ENCODE data around the gene ZCCHC24. TPM values are rescaled to one million over a fixed set of nuclear protein-coding genes. Genes with fewer than 3 reads are reported as not detected.
A peak's percentile ranks its signal among the peaks of the same experiment; 100 is the strongest.

ZCCHC24 gene
- total RNA-seq, 1 experiment from 2014 or later, result 3.8 TPM

DNA sequence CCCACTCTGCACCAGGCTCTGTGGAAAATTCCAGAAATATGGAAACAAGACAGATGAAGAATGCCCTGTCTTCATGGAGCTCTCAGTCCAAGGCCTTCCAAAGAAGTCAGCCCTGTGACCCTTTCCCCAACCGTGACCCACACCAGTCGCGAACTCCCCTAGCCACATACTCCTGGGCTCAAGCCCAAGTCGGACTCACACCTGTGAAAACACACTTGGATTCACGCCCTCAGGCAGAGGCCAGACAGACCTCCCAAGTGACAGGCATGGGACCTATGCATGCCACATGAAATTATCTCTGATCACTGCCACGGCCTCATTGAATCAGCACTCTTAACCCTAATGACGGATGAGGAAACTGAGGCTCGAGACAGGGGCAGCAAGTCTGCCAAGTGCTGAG is 42.5 kb downstream of the ZCCHC24 start:
- H3K4me2 ChIP-seq (ENCODE audit: insufficient read depth, insufficient read length, low read length), result no peak overlapping the region
- H2BK5ac ChIP-seq (ENCODE audit: insufficient read length, low read length), result no peak overlapping the region
- H3K18ac ChIP-seq (ENCODE audit: insufficient read length, low read depth, low read length), result no peak overlapping the region
- H2BK15ac ChIP-seq (ENCODE audit: low read depth, low read length), result no peak overlapping the region
- H2BK120ac ChIP-seq (ENCODE audit: low read depth, low read length, poor library complexity, severe bottlenecking), result no peak overlapping the region
- no peaks in the 10 kb centered on the region for H3K79me2 ChIP-seq (ENCODE audit: insufficient read depth, low read length)
- no peak overlapping the region for H3K27ac ChIP-seq (ENCODE audit: insufficient read length, low read depth, low read length)
- H3K4me1 ChIP-seq (ENCODE audit: insufficient read depth, low read length), result peaks cover 6% of the 10 kb centered on the region; the same call in 1 of the 2 replicates
- no peak overlapping the region for H3K4ac ChIP-seq (ENCODE audit: low read depth, low read length)
- no peak for DNase-seq
- no peak overlapping the region for H2BK20ac ChIP-seq (ENCODE audit: low read depth, low read length, poor library complexity, severe bottlenecking)
- Mint-ChIP-seq H3K9me3 (no peaks in the 10 kb centered on the region), H3K4me3 (peak overlapping the region in 1 of 2 experiments; percentile 51; a peak in 2 of 5 replicates), H3K4me1 (peaks cover 39 to 50% of the 10 kb centered on the region in 2 experiments), H3K27ac (no peak overlapping the region), H3K27me3 (ENCODE audit: low read depth) (peaks cover 1% of the 10 kb centered on the region; the same call in 1 of the 2 replicates), H3K36me3 (ENCODE audit: insufficient read depth in 1 of 3, low read depth in 3 of 3) (no peaks in the 10 kb centered on the region)
- H3K23ac ChIP-seq (ENCODE audit: insufficient read length, low read depth, low read length), result no peak overlapping the region
- no peak overlapping the region for H4K8ac ChIP-seq (replicated peaks; ENCODE audit: insufficient read length, low read depth, low read length)
- TF ChIP-seq, protein P1, sequence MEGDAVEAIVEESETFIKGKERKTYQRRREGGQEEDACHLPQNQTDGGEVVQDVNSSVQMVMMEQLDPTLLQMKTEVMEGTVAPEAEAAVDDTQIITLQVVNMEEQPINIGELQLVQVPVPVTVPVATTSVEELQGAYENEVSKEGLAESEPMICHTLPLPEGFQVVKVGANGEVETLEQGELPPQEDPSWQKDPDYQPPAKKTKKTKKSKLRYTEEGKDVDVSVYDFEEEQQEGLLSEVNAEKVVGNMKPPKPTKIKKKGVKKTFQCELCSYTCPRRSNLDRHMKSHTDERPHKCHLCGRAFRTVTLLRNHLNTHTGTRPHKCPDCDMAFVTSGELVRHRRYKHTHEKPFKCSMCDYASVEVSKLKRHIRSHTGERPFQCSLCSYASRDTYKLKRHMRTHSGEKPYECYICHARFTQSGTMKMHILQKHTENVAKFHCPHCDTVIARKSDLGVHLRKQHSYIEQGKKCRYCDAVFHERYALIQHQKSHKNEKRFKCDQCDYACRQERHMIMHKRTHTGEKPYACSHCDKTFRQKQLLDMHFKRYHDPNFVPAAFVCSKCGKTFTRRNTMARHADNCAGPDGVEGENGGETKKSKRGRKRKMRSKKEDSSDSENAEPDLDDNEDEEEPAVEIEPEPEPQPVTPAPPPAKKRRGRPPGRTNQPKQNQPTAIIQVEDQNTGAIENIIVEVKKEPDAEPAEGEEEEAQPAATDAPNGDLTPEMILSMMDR (conservative IDR thresholded peaks at IDR 0.05), result no peak
- H4K20me1 ChIP-seq (ENCODE audit: control insufficient read depth, insufficient read depth, insufficient read length), result no peaks in the 10 kb centered on the region
- H2AK5ac ChIP-seq (ENCODE audit: insufficient read length, low read length), result no peak overlapping the region
- peaks cover 3% of the 10 kb centered on the region for H3K23me2 ChIP-seq (ENCODE audit: insufficient read length, low read depth, low read length, poor library complexity, severe bottlenecking)
- H3K9ac ChIP-seq (ENCODE audit: extremely low read depth, insufficient read length, low read length), result no peak overlapping the region
- no peak overlapping the region for H3T11ph ChIP-seq (ENCODE audit: low read length)
- no peak overlapping the region for H4K91ac ChIP-seq (ENCODE audit: insufficient read length, low read depth, low read length)
- H3K9me3 ChIP-seq (ENCODE audit: control insufficient read depth, low read depth, low read length), result no peaks in the 10 kb centered on the region
- H3K56ac ChIP-seq (ENCODE audit: insufficient read length, low read depth, low read length), result no peak overlapping the region
- WGBS (ENCODE audit: extremely low coverage, insufficient read length, low lambda C conversion rate), result no CpG with 5 or more reads among the region's 8 CpGs
- no peaks in the 10 kb centered on the region for H3K27me3 ChIP-seq (ENCODE audit: insufficient read depth, low read length)
- H3K14ac ChIP-seq (ENCODE audit: insufficient read depth, low read length), result no peak overlapping the region; the same call in 1 of the 2 replicates
- H2BK12ac ChIP-seq (ENCODE audit: insufficient read length, low read depth, low read length), result no peak overlapping the region
- H4K5ac ChIP-seq (ENCODE audit: insufficient read length, low read depth, low read length), result no peak overlapping the region
- H2AFZ ChIP-seq (ENCODE audit: low read length), result no peak overlapping the region
- H3K79me1 ChIP-seq (ENCODE audit: insufficient read depth, low read depth, low read length, poor library complexity, severe bottlenecking), result no peaks in the 10 kb centered on the region
